Liver (tissue), 3 donors: ENCODE data around the gene FBXO38.

Source experiments
- EGR1 ChIP-seq, 2 donors: IDR thresholded peaks; 2 replicates each; pipeline ENCODE4 v1.6.1; 2016 to 2018; ENCODE audit warnings: antibody characterized with exemption in 2 of 2, low read depth in 2 of 2
- GABPA ChIP-seq, 2 donors: IDR thresholded peaks in 1 of 2; conservative IDR thresholded peaks in 1 of 2; 2 replicates each; pipeline ENCODE4 v1.6.1; 2016; ENCODE audit warnings: antibody characterized with exemption in 2 of 2, mild to moderate bottlenecking in 1 of 2, moderate library complexity in 1 of 2
- JUND ChIP-seq, 2 donors: IDR thresholded peaks; 2 replicates each; pipeline ENCODE4 v1.6.1; 2016; ENCODE audit warnings: antibody characterized with exemption in 2 of 2
- MAX ChIP-seq: IDR thresholded peaks from 2 replicates; pipeline ENCODE4 v1.6.1; 2016; ENCODE audit warnings: antibody characterized with exemption
- NR2F2 ChIP-seq: IDR thresholded peaks from 2 replicates; pipeline ENCODE4 v1.6.1; 2016; ENCODE audit warnings: antibody characterized with exemption
- RAD21 ChIP-seq, 2 donors: IDR thresholded peaks; 2 replicates each; pipeline ENCODE4 v1.6.1; 2016; ENCODE audit warnings: antibody characterized with exemption in 2 of 2, mild to moderate bottlenecking in 2 of 2
- REST ChIP-seq: IDR thresholded peaks from 2 replicates; pipeline ENCODE4 v1.6.1; 2016; ENCODE audit warnings: antibody characterized with exemption, mild to moderate bottlenecking
- RXRA ChIP-seq, 2 donors: IDR thresholded peaks; 2 replicates each; pipeline ENCODE4 v1.6.1; 2017 to 2018; ENCODE audit warnings: antibody characterized with exemption in 2 of 2, mild to moderate bottlenecking in 1 of 2
- SP1 ChIP-seq: IDR thresholded peaks from 2 replicates; pipeline ENCODE4 v1.6.1; 2018; ENCODE audit warnings: antibody characterized with exemption, mild to moderate bottlenecking
- TAF1 ChIP-seq: conservative IDR thresholded peaks from 2 replicates; pipeline ENCODE4 v1.6.1; 2016; ENCODE audit warnings: antibody characterized with exemption, mild to moderate bottlenecking
- YY1 ChIP-seq: IDR thresholded peaks from 2 replicates; pipeline ENCODE4 v1.6.1; 2016; ENCODE audit warnings: antibody characterized with exemption, mild to moderate bottlenecking
- TF ChIP-seq, protein P1 (sequence below): fragments of 150-350 bp; IDR thresholded peaks from 2 replicates; pipeline ENCODE4 v1.5.1; 2017; ENCODE audit warnings: improper control_type of control experiment, low read depth, low read length; ENCODE audit not compliant: missing input control
- TF ChIP-seq, protein P2 (sequence below): IDR thresholded peaks from 2 replicates; pipeline ENCODE4 v1.6.1; 2016; ENCODE audit warnings: antibody characterized with exemption
- TF ChIP-seq, protein P3 (sequence below): IDR thresholded peaks from 2 replicates; pipeline ENCODE4 v1.6.1; 2016; ENCODE audit warnings: antibody characterized with exemption
- donor health status: healthy.
- donor health status: healthy.

DNA sequence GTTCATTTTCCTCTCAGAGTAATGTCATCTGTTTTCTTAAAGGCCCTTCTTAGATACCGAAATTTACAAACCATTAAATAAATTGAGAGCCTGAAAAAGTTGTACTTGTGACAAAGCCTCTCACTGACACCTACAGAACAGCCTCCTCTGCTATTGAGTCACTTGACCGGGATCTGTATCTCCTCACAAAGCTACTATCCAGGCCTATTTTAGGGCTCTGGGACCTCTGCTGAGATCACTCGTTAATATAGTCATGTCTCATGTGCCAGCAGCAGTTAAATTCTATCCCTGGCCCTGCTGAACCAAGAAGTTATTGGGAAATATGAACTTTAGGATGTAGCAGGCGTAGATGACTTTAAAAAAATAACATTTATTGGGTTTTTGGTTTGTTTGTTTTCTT is 31.1 kb downstream of the FBXO38 start:
- TF ChIP-seq REST: no peak
- TF ChIP-seq, protein P1, sequence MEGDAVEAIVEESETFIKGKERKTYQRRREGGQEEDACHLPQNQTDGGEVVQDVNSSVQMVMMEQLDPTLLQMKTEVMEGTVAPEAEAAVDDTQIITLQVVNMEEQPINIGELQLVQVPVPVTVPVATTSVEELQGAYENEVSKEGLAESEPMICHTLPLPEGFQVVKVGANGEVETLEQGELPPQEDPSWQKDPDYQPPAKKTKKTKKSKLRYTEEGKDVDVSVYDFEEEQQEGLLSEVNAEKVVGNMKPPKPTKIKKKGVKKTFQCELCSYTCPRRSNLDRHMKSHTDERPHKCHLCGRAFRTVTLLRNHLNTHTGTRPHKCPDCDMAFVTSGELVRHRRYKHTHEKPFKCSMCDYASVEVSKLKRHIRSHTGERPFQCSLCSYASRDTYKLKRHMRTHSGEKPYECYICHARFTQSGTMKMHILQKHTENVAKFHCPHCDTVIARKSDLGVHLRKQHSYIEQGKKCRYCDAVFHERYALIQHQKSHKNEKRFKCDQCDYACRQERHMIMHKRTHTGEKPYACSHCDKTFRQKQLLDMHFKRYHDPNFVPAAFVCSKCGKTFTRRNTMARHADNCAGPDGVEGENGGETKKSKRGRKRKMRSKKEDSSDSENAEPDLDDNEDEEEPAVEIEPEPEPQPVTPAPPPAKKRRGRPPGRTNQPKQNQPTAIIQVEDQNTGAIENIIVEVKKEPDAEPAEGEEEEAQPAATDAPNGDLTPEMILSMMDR: no peak
- TF ChIP-seq JUND (IDR thresholded peaks at IDR 0.05): no peak
- TF ChIP-seq YY1: no peak
- no peak for TF ChIP-seq NR2F2
- TF ChIP-seq SP1: no peak
- TF ChIP-seq, protein P2, sequence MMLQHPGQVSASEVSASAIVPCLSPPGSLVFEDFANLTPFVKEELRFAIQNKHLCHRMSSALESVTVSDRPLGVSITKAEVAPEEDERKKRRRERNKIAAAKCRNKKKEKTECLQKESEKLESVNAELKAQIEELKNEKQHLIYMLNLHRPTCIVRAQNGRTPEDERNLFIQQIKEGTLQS: no peak
- TF ChIP-seq TAF1: no peak
- TF ChIP-seq RXRA (IDR thresholded peaks at IDR 0.05): no peak
- TF ChIP-seq MAX: no peak
- TF ChIP-seq RAD21 (IDR thresholded peaks at IDR 0.05): no peak
- TF ChIP-seq GABPA (IDR thresholded peaks at IDR 0.05 in 1 of 2, conservative IDR thresholded peaks at IDR 0.05 in 1 of 2): no peak
- TF ChIP-seq EGR1 (IDR thresholded peaks at IDR 0.05; ENCODE audit: low read depth in 2 of 2): no peak
- TF ChIP-seq, protein P3, sequence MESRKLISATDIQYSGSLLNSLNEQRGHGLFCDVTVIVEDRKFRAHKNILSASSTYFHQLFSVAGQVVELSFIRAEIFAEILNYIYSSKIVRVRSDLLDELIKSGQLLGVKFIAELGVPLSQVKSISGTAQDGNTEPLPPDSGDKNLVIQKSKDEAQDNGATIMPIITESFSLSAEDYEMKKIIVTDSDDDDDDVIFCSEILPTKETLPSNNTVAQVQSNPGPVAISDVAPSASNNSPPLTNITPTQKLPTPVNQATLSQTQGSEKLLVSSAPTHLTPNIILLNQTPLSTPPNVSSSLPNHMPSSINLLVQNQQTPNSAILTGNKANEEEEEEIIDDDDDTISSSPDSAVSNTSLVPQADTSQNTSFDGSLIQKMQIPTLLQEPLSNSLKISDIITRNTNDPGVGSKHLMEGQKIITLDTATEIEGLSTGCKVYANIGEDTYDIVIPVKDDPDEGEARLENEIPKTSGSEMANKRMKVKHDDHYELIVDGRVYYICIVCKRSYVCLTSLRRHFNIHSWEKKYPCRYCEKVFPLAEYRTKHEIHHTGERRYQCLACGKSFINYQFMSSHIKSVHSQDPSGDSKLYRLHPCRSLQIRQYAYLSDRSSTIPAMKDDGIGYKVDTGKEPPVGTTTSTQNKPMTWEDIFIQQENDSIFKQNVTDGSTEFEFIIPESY: no peak
